Measurements from ENCODE around the gene CLEC3B.
"Not testable (repeated sequence)": the region's sequence is repeated elsewhere in the genome, so short reads cannot be mapped to it uniquely, and the experiment has no call there.

CLEC3B gene

GRCh38 chr3:45071075-45071474 lies 45.0 kb downstream of the CLEC3B start:
- no peak for DNase-seq

- DNase-seq, result no peak
Measured at GRCh38 chr3:45075821-45076625, 49.9 kb downstream of the CLEC3B start.

- DNase-seq, result not testable (repeated sequence)
Measured at GRCh38 chr3:45078256-45078655, 52.2 kb downstream of the CLEC3B start.

- no peak for DNase-seq
Measured at GRCh38 chr3:45078910-45079522, 52.9 kb downstream of the CLEC3B start.

GRCh38 chr3:45079715-45080114 lies 53.6 kb downstream of the CLEC3B start:
- DNase-seq, result no peak

GRCh38 chr3:45080824-45081223 lies 54.7 kb downstream of the CLEC3B start:
- no peak for DNase-seq

GRCh38 chr3:45081506-45082141 lies 55.5 kb downstream of the CLEC3B start:
- no peak for DNase-seq

- no peak for DNase-seq
Measured at GRCh38 chr3:45082142-45082538, 56.0 kb downstream of the CLEC3B start.

- no peak for DNase-seq
Measured at GRCh38 chr3:45083023-45083422, 56.9 kb downstream of the CLEC3B start.

- DNase-seq, result no peak
Measured at GRCh38 chr3:45084361-45084760, 58.3 kb downstream of the CLEC3B start.

GRCh38 chr3:45084820-45085816 lies 59.0 kb downstream of the CLEC3B start:
- DNase-seq, result no peak

Data from activated CD4-positive, alpha-beta T cell treated with anti-CD3 and anti-CD28 coated beads, Interleukin-2, Interleukin-6, amounts not matched to agents 100 ng/mL and 50 ng/mL, durations not matched to agents 16 hours and 8 hours (primary cell).